ENCODE results near the gene GJC2. TPM values are rescaled to one million over a fixed set of nuclear protein-coding genes. Genes with fewer than 3 reads are reported as not detected.
"Not testable (repeated sequence)": the region's sequence is repeated elsewhere in the genome, so short reads cannot be mapped to it uniquely, and the experiment has no call there.

GJC2 gene
- total and polyA plus RNA-seq, 5 experiments from 2014 or later, result 0.16 to 2.8 (median 1.4) TPM; not detected in 1

DNA sequence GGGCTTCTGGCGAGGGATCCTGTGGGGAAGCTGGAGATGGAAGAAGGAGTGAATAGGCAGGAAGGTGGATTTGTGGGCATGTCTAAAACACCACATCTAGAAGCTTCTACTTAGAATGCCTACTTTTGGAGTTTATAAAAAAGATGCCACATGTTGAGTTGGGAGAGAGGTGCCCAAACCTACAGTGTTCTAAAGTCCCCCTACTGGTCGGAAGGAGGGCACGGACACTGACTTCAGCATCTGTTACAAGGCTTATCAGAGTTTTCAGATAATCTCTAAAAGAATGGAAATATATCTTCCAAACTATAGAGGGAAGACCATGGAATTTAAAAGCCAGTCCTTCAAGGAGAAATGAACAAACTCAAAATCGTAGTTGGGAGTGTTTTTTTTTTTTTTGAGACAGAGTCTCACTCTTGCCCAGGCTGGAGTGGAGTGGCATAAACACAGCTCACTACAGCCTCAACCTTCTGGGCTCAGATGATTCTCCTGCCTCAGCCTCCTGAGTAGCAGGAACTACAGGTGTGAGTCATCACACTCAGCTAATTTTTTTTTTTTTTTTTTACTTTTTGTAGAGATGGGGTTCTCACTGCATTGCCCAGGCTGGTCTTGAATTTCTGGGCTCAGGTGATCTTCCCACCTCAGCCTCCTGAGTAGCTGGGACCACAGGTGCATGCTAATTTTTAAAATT is 30.7 kb downstream of the GJC2 start:
- Mint-ChIP-seq H3K36me3 (peaks cover 0 to 8% (median 0%) of the 10 kb centered on the region in 3 donors), H3K9me3 (no peaks in the 10 kb centered on the region), H3K27me3 (no peaks in the 10 kb centered on the region), H3K27ac (peak overlapping the region in 2 of 10 donors; percentile 26 to 56), H3K4me3 (peak overlapping the region in 1 of 10 donors; percentile 7), H3K4me1 (peaks cover 3 to 11% (median 7%) of the 10 kb centered on the region in 4 donors)
- DNase-seq (no peak), ATAC-seq (peak; percentile 57 to 62)
- POLR2A ChIA-PET, result interaction anchor here (0.7 to 1.0 kb wide), 3 partner anchors 15 to 366 kb away, joined by 3 read pairs; partner anchors contain the start of gene IBA57

DNA sequence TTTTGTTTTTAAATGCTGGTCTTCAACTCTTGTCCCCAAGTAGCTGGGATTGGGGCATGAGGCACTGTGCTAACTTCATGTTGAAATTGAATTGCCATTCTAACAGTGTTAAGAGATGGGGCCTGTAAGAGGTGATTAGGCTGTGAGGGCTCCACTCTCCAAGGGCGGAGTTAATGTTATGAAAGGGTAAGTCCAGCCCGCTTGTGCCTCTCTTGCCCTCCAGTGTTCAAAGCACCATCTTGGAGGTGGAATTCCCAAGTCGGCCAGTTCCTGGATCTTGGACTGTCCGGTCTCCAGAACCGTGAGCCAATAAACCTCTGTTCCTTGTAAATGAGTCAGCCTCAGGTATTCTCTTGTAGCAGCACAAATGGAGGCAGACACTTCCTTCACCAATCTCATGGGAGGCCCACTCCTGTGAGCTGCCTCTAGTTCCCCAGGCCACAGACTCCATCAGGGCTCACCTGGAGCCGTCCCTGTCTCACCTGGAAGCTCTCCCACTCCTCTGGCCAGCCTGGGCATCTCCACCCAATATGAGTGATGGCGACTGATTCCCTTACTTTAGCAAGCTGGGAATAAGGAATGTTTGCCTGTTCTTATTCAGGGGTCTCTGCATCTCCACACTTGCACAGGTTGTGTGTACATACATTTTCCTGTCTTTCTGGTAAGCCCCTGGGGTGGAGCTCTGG is 31.4 kb downstream of the GJC2 start:
- peak overlapping the region in 1 of 10 donors; percentile 31 for H3K27ac Mint-ChIP-seq
- DNase-seq, result no peak
- H3K4me3 Mint-ChIP-seq, result no peak overlapping the region
- peaks cover 8 to 18% (median 12%) of the 10 kb centered on the region in 4 donors for H3K4me1 Mint-ChIP-seq
- H3K27me3 Mint-ChIP-seq, result no peaks in the 10 kb centered on the region
- no peak for ATAC-seq
- no peaks in the 10 kb centered on the region for H3K9me3 Mint-ChIP-seq
- H3K36me3 Mint-ChIP-seq, result peaks cover 0 to 8% (median 0%) of the 10 kb centered on the region in 3 donors
- POLR2A ChIA-PET, result interaction anchor here (0.7 to 1.0 kb wide), 2 partner anchors 16 to 365 kb away, joined by 3 read pairs; partner anchors contain the start of gene IBA57

DNA sequence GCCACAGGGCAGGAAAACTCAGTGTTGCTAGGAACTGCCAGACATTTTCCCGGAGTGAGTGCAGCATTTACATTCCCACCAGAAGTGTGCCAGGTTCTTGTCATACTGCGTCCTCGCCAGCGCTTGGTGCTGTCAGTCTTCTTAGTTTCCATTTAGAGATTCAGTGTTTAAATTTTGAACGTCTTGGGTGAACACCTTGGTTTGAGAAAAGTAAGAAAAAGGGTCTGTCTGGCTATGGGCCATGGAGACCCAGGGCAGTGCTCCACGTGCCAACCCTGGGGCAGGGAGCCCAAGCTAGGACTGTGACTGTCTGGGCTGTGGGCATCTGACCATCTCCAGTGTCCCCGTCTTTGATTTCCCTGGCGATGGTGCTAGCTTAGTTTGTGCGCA is 31.9 kb downstream of the GJC2 start:
- H3K27me3 Mint-ChIP-seq, result no peaks in the 10 kb centered on the region
- H3K4me3 Mint-ChIP-seq, result no peak overlapping the region
- no peak for ATAC-seq
- no peaks in the 10 kb centered on the region for H3K9me3 Mint-ChIP-seq
- DNase-seq, result no peak
- H3K27ac Mint-ChIP-seq, result peak overlapping the region in 1 of 10 donors; percentile 22
- peaks cover 0 to 6% (median 0%) of the 10 kb centered on the region in 3 donors for H3K36me3 Mint-ChIP-seq
- H3K4me1 Mint-ChIP-seq, result peaks cover 8 to 19% (median 14%) of the 10 kb centered on the region in 4 donors
- POLR2A ChIA-PET, result interaction anchor here (1.0 kb wide), 1 partner anchor 16 kb away, joined by 3 read pairs; the partner anchor contains the start of gene IBA57

DNA sequence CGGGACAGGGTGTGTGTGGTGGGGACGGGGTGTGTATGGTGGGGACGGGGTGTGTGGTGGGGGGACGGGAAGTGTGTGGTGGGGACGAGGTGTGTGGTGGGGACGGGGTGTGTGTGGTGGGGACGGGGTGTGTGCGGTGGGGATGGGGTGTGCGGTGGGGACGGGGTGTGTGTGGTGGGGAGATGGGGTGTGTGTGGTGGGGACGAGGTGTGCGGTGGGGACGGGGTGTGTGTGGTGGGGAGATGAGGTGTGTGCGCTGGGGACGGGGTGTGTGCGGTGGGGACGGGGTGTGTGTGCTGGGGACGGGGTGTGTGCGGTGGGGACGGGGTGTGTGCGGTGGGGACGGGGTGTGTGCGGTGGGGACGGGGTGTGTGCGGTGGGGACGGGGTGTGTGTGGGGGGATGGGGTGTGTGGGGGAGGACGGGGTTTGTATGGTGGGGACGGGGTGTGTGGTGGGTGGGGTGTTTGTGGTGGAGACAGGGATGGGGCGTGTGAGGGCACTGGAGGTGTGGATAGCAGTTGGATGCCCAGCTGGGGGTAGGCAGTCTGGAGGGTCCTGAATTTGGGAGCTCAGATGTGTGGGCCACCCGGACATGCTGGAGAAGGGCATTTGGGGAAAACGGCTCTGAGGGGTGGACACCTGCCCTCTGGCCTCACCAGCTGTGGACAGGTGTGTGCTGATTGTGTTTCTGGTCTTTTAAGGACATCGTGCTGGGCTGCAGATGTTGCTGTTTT is 32.7 kb downstream of the GJC2 start:
- peaks cover 8 to 19% (median 14%) of the 10 kb centered on the region in 4 donors for H3K4me1 Mint-ChIP-seq

DNA sequence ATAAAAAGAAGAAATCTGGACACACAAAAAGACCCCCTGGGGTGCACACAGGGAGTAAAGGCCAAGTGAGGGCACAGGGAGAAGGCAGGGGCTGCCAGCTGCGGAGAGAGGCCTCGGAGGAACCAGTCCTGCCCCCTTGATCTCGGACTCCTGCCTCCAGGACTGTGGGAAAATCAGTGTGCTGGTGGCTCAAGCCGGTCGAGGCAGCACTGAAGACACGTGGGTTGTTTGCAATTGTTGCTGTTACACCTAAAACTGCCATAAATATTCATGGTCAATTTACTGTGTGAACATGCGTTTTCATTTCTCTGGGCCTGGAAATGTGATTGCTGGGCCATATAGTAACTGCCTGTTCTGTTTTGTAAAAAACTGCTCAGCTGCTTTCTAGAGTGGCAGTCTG is 34.4 kb downstream of the GJC2 start:
- H3K27ac Mint-ChIP-seq, result peak overlapping the region in 2 of 10 donors; percentile 38 to 40
- POLR2A ChIA-PET, result no interaction called here
- no peak overlapping the region for H3K4me3 Mint-ChIP-seq
- DNase-seq (no peak), ATAC-seq (no peak)
- H3K9me3 Mint-ChIP-seq, result no peaks in the 10 kb centered on the region
- no peaks in the 10 kb centered on the region for H3K36me3 Mint-ChIP-seq
- peaks cover 8 to 21% (median 13%) of the 10 kb centered on the region in 4 donors for H3K4me1 Mint-ChIP-seq
- H3K27me3 Mint-ChIP-seq, result no peaks in the 10 kb centered on the region

More for the DNA sequence above, 32.7 kb downstream of the GJC2 start:
- POLR2A ChIA-PET, result no interaction called here
- Mint-ChIP-seq H3K9me3 (no peaks in the 10 kb centered on the region), H3K27me3 (no peaks in the 10 kb centered on the region), H3K36me3 (peaks cover 0 to 6% (median 0%) of the 10 kb centered on the region in 3 donors), H3K27ac (peak overlapping the region in 1 of 10 donors; percentile 53), H3K4me3 (peak overlapping the region in 1 of 10 donors; percentile 26)
- DNase-seq, result no peak
- no peak for ATAC-seq

DNA sequence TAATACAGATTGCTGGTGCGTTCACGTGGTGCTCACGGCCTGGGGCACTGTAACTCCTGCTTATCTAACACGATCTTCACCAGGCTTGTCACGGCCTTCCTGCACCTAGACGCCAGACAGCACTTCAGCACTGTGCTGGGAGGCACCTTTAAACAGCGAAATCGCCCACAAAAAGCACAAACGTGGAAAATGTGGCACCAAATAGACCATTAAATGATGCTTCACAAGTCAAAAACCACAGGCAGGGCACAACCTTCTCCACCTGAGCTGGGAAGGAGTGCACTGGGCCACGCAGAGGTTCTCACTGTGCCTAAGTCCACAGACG is 35.9 kb downstream of the GJC2 start:
- POLR2A ChIA-PET, result no interaction called here
- Mint-ChIP-seq H3K9me3 (no peaks in the 10 kb centered on the region), H3K4me1 (peaks cover 6 to 23% (median 13%) of the 10 kb centered on the region in 4 donors), H3K27me3 (no peaks in the 10 kb centered on the region), H3K27ac (peak overlapping the region in 7 of 10 donors; percentile 24 to 89 (median 61)), H3K4me3 (peak overlapping the region in 3 of 10 donors; percentile 7 to 32 (median 7)), H3K36me3 (no peaks in the 10 kb centered on the region)
- DNase-seq (no peak), ATAC-seq (peak; percentile 55 to 82)

DNA sequence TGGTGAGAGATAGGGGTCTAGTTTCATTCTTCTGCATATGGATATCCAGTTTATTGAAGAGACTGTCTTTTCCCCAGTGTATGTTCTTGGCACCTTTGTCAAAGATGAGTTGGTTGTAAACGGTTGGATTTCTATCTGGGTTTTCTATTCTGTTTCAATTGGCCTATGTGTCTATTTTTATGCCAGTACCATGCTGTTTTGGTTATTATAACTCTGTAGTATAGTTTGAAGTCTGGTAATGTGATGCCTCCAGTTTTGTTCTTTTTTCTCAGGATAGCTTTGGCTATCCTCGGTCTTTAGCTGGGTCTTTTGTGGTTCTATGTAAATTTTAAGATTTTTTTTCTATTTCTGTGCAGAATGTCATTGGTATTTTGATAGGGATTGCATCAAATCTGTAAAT is 38.5 kb downstream of the GJC2 start:
- H3K9me3 Mint-ChIP-seq, H3K4me3 Mint-ChIP-seq, DNase-seq, H3K36me3 Mint-ChIP-seq, POLR2A ChIA-PET, H3K27me3 Mint-ChIP-seq, ATAC-seq: not testable (repeated sequence)
- Mint-ChIP-seq H3K4me1 (peaks cover 6 to 19% (median 13%) of the 10 kb centered on the region in 4 donors), H3K27ac (peak overlapping the region in 1 of 10 donors; percentile 9)

DNA sequence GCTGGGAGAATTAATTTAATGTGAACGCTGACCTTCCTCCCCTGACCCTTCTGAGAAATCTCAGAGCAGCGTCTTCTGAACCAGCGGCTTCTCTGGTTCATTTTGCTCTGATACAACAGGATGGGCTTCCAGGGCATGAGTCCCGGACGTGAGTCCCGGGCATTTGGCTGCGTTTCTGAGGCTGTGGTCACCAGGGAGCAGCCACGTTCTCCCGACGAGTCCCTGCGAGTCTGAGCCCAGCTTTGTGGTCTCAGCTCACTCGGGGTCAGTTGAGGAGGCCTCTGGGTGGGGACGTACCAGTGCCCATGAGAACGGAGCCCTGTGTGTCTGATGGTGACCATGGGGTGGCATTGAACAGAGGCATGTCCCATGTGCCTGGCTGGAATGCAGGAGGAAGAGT is 40.5 kb downstream of the GJC2 start:
- POLR2A ChIA-PET, result no interaction called here
- H3K4me3 Mint-ChIP-seq, result no peak overlapping the region
- H3K36me3 Mint-ChIP-seq, result no peaks in the 10 kb centered on the region
- no peaks in the 10 kb centered on the region for H3K27me3 Mint-ChIP-seq
- DNase-seq (no peak), ATAC-seq (no peak)
- no peak overlapping the region for H3K27ac Mint-ChIP-seq
- no peaks in the 10 kb centered on the region for H3K9me3 Mint-ChIP-seq
- peaks cover 6 to 18% (median 12%) of the 10 kb centered on the region in 4 donors for H3K4me1 Mint-ChIP-seq

DNA sequence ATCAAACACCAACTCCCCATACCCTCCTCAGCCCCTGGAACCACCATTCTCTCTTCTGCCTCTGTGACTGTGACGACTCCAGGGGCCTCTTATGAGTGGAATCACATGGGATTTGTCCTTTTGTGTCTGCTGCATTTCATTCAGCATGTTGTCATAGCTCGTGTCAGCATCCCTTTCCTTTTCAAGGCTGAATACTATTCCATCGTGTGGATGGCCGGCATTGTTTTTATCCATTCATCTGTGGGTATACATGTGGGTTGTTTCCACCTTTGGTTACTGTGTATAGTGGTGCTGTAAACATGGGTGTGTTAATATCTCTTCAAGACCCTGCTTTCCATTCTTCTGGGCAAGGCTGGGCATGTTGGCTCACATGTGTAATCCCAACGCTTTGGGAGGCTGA is 41.0 kb downstream of the GJC2 start:
- Mint-ChIP-seq H3K27me3 (no peaks in the 10 kb centered on the region), H3K4me3 (no peak overlapping the region), H3K9me3 (no peaks in the 10 kb centered on the region), H3K4me1 (peaks cover 2 to 12% (median 6%) of the 10 kb centered on the region in 4 donors), H3K27ac (peak overlapping the region in 2 of 10 donors; percentile 33 to 55), H3K36me3 (peaks cover 0 to 3% (median 0%) of the 10 kb centered on the region in 3 donors)
- ATAC-seq (no peak), DNase-seq (no peak)
- POLR2A ChIA-PET, result no interaction called here

DNA sequence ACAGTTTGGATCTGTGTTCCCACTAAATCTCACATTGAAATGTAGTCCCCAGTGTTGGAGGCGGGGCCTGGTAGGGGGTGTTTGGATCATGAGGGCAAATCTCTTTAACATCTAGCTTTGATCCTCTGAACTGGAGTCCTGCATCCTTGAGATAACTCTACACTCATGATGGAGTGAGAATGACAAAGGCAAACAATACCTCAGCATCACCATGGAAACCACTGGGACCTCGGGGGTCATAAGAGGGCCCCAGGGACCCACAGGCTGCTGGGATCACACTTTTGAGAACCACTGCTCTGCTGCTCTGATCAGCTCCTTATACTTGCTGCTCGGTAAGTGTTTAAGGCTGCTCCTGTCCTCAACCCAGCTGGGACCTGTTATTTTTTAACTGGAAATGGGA is 44.7 kb downstream of the GJC2 start:
- H3K9me3 Mint-ChIP-seq, result peaks cover 2 to 14% (median 8%) of the 10 kb centered on the region in 9 donors
- no peaks in the 10 kb centered on the region for H3K27me3 Mint-ChIP-seq
- DNase-seq (no peak), ATAC-seq (no peak)
- peaks cover 0 to 5% (median 1%) of the 10 kb centered on the region in 4 donors for H3K4me1 Mint-ChIP-seq
- H3K27ac Mint-ChIP-seq, result no peak overlapping the region
- POLR2A ChIA-PET, result no interaction called here
- peaks cover 12 to 21% (median 12%) of the 10 kb centered on the region in 3 donors for H3K36me3 Mint-ChIP-seq
- H3K4me3 Mint-ChIP-seq, result no peak overlapping the region

DNA sequence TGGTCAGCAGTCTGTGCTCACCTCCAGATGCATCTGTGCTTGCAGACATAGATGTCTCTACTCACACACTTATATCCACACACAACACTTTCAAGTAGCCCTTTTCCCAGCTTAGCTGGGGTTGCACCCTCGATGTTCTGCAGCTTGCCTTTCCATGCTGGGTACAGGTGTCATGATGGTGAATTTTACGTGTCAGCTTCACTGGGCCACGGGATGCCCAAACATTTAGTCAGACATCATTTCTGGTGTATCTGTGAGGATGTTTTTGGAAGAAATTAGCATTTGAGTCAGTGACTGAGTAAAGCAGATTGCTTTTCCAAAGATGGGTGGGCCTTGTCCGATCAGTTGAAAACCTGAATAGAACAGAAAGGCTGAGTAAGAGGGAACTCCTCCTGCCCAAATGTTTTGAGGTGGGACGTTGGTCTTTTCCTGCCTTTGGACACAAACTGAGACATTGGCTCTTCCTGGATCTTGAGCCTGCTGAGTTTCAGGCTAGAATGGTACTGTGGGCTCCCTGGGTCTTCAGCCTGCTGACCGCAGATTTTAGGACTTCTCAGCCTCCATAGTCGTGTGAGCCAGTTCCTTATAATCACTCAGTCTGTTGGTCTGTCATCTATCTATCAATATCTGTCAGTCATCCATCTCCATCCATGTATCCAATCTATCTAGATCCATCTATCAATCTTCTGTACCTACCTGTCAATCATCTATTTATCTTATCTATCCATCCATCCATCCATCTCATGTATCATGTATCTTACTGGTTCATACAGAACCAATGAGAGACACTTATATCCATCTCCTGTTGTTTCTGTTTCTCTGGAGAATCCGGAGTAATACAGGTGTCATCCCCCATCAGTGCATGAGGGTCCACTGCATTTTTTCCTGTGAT is 45.4 kb downstream of the GJC2 start:
- Mint-ChIP-seq H3K27me3 (no peaks in the 10 kb centered on the region), H3K27ac (peak overlapping the region in 1 of 10 donors; percentile 38), H3K9me3 (peaks cover 4 to 18% (median 12%) of the 10 kb centered on the region in 9 donors), H3K36me3 (peaks cover 12 to 26% (median 17%) of the 10 kb centered on the region in 3 donors), H3K4me1 (peaks cover 0 to 2% (median 0%) of the 10 kb centered on the region in 4 donors), H3K4me3 (no peak overlapping the region)
- ATAC-seq (no peak), DNase-seq (no peak)
- POLR2A ChIA-PET, result no interaction called here
